HG03439 (cell line): ENCODE results near the gene EP400.
"Not testable (repeated sequence)": the region's sequence is repeated elsewhere in the genome, so short reads cannot be mapped to it uniquely, and the experiment has no call there.

Experiments used
- ATAC-seq: cut with Tn5 transposase; IDR thresholded peaks from one replicate; pipeline ENCODE4 v1.9.1; 2021; ENCODE audit warnings: mild to moderate bottlenecking, moderate library complexity; ENCODE audit not compliant: unreplicated experiment

EP400 gene

GRCh38 chr12:132078190-132078589 is 128.4 kb downstream of the EP400 start:
- ATAC-seq: no peak

GRCh38 chr12:132079200-132079599 is 129.5 kb downstream of the EP400 start:
- ATAC-seq: no peak

GRCh38 chr12:132079695-132080094 is 130.0 kb downstream of the EP400 start:
- no peak for ATAC-seq

GRCh38 chr12:132080515-132080914 is 130.8 kb downstream of the EP400 start:
- not testable (repeated sequence) for ATAC-seq

- no peak for ATAC-seq
These were observed 131.7 kb downstream of the EP400 start for GRCh38 chr12:132081423-132081822.

GRCh38 chr12:132083614-132083940 is 133.8 kb downstream of the EP400 start:
- ATAC-seq: no peak

GRCh38 chr12:132083941-132084620 is 134.3 kb downstream of the EP400 start:
- peak; percentile 89 for ATAC-seq

- no peak for ATAC-seq
These were observed 135.0 kb downstream of the EP400 start for GRCh38 chr12:132084621-132085290.

- no peak for ATAC-seq
These were observed 135.5 kb downstream of the EP400 start for GRCh38 chr12:132085291-132085635.

GRCh38 chr12:132089407-132089910 is 139.7 kb downstream of the EP400 start:
- no peak for ATAC-seq

GRCh38 chr12:132094269-132094891 is 144.6 kb downstream of the EP400 start:
- no peak for ATAC-seq

- ATAC-seq: no peak
These were observed 146.0 kb downstream of the EP400 start for GRCh38 chr12:132095520-132096409.

- ATAC-seq: no peak
These were observed 150.0 kb downstream of the EP400 start for GRCh38 chr12:132099739-132100138.

- ATAC-seq: no peak
These were observed 150.7 kb downstream of the EP400 start for GRCh38 chr12:132100306-132101065.

- no peak for ATAC-seq
These were observed 152.6 kb downstream of the EP400 start for GRCh38 chr12:132102297-132102696.

GRCh38 chr12:132103072-132103471 is 153.3 kb downstream of the EP400 start:
- ATAC-seq: not testable (repeated sequence)

GRCh38 chr12:132103542-132104308 is 154.0 kb downstream of the EP400 start:
- ATAC-seq: no peak

- no peak for ATAC-seq
These were observed 155.7 kb downstream of the EP400 start for GRCh38 chr12:132105467-132105866.

GRCh38 chr12:132106921-132107320 is 157.2 kb downstream of the EP400 start:
- no peak for ATAC-seq
